ENCODE results near the gene FAM216A.

GRCh38 chr12:110465024-110465423 is 3.6 kb upstream of the FAM216A start:
- TF ChIP-seq, protein P1, sequence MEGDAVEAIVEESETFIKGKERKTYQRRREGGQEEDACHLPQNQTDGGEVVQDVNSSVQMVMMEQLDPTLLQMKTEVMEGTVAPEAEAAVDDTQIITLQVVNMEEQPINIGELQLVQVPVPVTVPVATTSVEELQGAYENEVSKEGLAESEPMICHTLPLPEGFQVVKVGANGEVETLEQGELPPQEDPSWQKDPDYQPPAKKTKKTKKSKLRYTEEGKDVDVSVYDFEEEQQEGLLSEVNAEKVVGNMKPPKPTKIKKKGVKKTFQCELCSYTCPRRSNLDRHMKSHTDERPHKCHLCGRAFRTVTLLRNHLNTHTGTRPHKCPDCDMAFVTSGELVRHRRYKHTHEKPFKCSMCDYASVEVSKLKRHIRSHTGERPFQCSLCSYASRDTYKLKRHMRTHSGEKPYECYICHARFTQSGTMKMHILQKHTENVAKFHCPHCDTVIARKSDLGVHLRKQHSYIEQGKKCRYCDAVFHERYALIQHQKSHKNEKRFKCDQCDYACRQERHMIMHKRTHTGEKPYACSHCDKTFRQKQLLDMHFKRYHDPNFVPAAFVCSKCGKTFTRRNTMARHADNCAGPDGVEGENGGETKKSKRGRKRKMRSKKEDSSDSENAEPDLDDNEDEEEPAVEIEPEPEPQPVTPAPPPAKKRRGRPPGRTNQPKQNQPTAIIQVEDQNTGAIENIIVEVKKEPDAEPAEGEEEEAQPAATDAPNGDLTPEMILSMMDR (IDR thresholded peaks at IDR 0.05): no peak
- TF ChIP-seq POLR2A (IDR thresholded peaks at IDR 0.05) (no peak), POLR2AphosphoS5 (IDR thresholded peaks at IDR 0.05) (no peak)
